HEK293 (cell line): Measurements from ENCODE around the gene IFRD2.

Experiments
- ATF2 ChIP-seq: fragments of 450-650 bp; formaldehyde crosslinking; IDR thresholded peaks from 2 replicates; pipeline ENCODE4 v1.5.1; 2016; ENCODE audit warnings: missing biosample characterization, missing genetic modification characterization, low read depth
- EGR2 ChIP-seq: fragments of 450-650 bp; formaldehyde crosslinking; IDR thresholded peaks from 2 replicates; pipeline ENCODE4 v1.5.1; 2016; ENCODE audit warnings: low read depth, missing biosample characterization, missing genetic modification characterization
- KLF16 ChIP-seq: fragments of 450-650 bp; formaldehyde crosslinking; IDR thresholded peaks from 2 replicates; pipeline ENCODE4 v1.5.1; 2017; ENCODE audit warnings: missing biosample characterization, missing genetic modification characterization
- KLF7 ChIP-seq: fragments of 450-650 bp; formaldehyde crosslinking; IDR thresholded peaks from 2 replicates; pipeline ENCODE4 v1.5.1; 2016; ENCODE audit warnings: missing biosample characterization, missing genetic modification characterization, borderline replicate concordance
- MYNN ChIP-seq: fragments of 450-650 bp; formaldehyde crosslinking; IDR thresholded peaks from 2 replicates; pipeline ENCODE4 v1.5.1; 2016; ENCODE audit warnings: missing biosample characterization, missing genetic modification characterization, borderline replicate concordance
- SP3 ChIP-seq: fragments of 450-650 bp; formaldehyde crosslinking; IDR thresholded peaks from 2 replicates; pipeline ENCODE4 v1.5.1; 2016; ENCODE audit warnings: missing biosample characterization, missing genetic modification characterization
- SP7 ChIP-seq: fragments of 450-650 bp; formaldehyde crosslinking; IDR thresholded peaks from 2 replicates; pipeline ENCODE4 v1.5.1; 2016; ENCODE audit warnings: missing biosample characterization, missing genetic modification characterization
- TRIM28 ChIP-seq: IDR thresholded peaks from 2 replicates; pipeline ENCODE4 v1.6.1; 2011; ENCODE audit warnings: low read length, control low read depth, borderline replicate concordance
- YY2 ChIP-seq: fragments of 450-650 bp; formaldehyde crosslinking; IDR thresholded peaks from 2 replicates; pipeline ENCODE4 v1.5.1; 2016; ENCODE audit warnings: missing biosample characterization, missing genetic modification characterization
- ZBTB6 ChIP-seq: fragments of 450-650 bp; formaldehyde crosslinking; IDR thresholded peaks from 2 replicates; pipeline ENCODE4 v1.5.1; 2017; ENCODE audit warnings: missing biosample characterization, missing genetic modification characterization
- ZBTB7A ChIP-seq: fragments of 450-650 bp; formaldehyde crosslinking; IDR thresholded peaks from 2 replicates; pipeline ENCODE4 v1.5.1; 2016; ENCODE audit warnings: low read depth, missing biosample characterization, missing genetic modification characterization
- ZFP41 ChIP-seq: fragments of 450-650 bp; formaldehyde crosslinking; IDR thresholded peaks from 2 replicates; pipeline ENCODE4 v1.5.1; 2016; ENCODE audit warnings: missing biosample characterization, missing genetic modification characterization, borderline replicate concordance
- ZNF133 ChIP-seq: fragments of 450-650 bp; formaldehyde crosslinking; IDR thresholded peaks from 2 replicates; pipeline ENCODE4 v1.5.1; 2016; ENCODE audit warnings: missing biosample characterization, missing genetic modification characterization
- ZNF394 ChIP-seq: fragments of 450-650 bp; formaldehyde crosslinking; IDR thresholded peaks from 2 replicates; pipeline ENCODE4 v1.5.1; 2016; ENCODE audit warnings: missing biosample characterization, missing genetic modification characterization, mild to moderate bottlenecking, moderate library complexity, borderline replicate concordance
- ZNF416 ChIP-seq: fragments of 450-650 bp; formaldehyde crosslinking; IDR thresholded peaks from 2 replicates; pipeline ENCODE4 v1.5.1; 2016; ENCODE audit warnings: missing biosample characterization, missing genetic modification characterization
- ZNF48 ChIP-seq: fragments of 450-650 bp; formaldehyde crosslinking; IDR thresholded peaks from 2 replicates; pipeline ENCODE4 v1.5.1; 2016; ENCODE audit warnings: missing biosample characterization, missing genetic modification characterization
- ZNF561 ChIP-seq: fragments of 450-650 bp; IDR thresholded peaks from 2 replicates; pipeline ENCODE4 v1.5.1; 2018; ENCODE audit warnings: missing biosample characterization, missing genetic modification characterization, borderline replicate concordance
- ZNF610 ChIP-seq: fragments of 450-650 bp; formaldehyde crosslinking; IDR thresholded peaks from 2 replicates; pipeline ENCODE4 v1.5.1; 2016; ENCODE audit warnings: missing biosample characterization, missing genetic modification characterization, borderline replicate concordance
- ZNF670 ChIP-seq: fragments of 450-650 bp; formaldehyde crosslinking; IDR thresholded peaks from 2 replicates; pipeline ENCODE4 v1.5.1; 2016; ENCODE audit warnings: missing biosample characterization, missing genetic modification characterization, low read depth
- ZNF707 ChIP-seq: fragments of 450-650 bp; formaldehyde crosslinking; IDR thresholded peaks from 2 replicates; pipeline ENCODE4 v1.5.1; 2016; ENCODE audit warnings: missing biosample characterization, missing genetic modification characterization
- ZNF785 ChIP-seq: fragments of 450-650 bp; formaldehyde crosslinking; IDR thresholded peaks from 2 replicates; pipeline ENCODE4 v1.5.1; 2016; ENCODE audit warnings: missing biosample characterization, missing genetic modification characterization
- ZNF843 ChIP-seq: fragments of 450-650 bp; formaldehyde crosslinking; IDR thresholded peaks from 2 replicates; pipeline ENCODE4 v1.5.1; 2016; ENCODE audit warnings: missing biosample characterization, missing genetic modification characterization
- ZSCAN16 ChIP-seq: fragments of 450-650 bp; formaldehyde crosslinking; IDR thresholded peaks from 2 replicates; pipeline ENCODE4 v1.5.1; 2016; ENCODE audit warnings: missing biosample characterization, missing genetic modification characterization
- ZXDB ChIP-seq: fragments of 450-650 bp; formaldehyde crosslinking; IDR thresholded peaks from 2 replicates; pipeline ENCODE4 v1.5.1; 2016; ENCODE audit warnings: missing biosample characterization, missing genetic modification characterization
- TF ChIP-seq, protein P1 (sequence below): fragments of 450-650 bp; formaldehyde crosslinking; IDR thresholded peaks from 2 replicates; pipeline ENCODE4 v1.5.1; 2016; ENCODE audit warnings: missing biosample characterization, missing genetic modification characterization
- TF ChIP-seq, protein P2 (sequence below): fragments of 450-650 bp; formaldehyde crosslinking; IDR thresholded peaks from 2 replicates; pipeline ENCODE4 v1.5.1; 2017; ENCODE audit warnings: missing biosample characterization, missing genetic modification characterization
- TF ChIP-seq, protein P3 (sequence below): fragments of 450-650 bp; formaldehyde crosslinking; optimal IDR thresholded peaks from 2 replicates; pipeline ENCODE3; 2016; ENCODE audit warnings: missing biosample characterization, mild to moderate bottlenecking, missing genetic modification characterization
- TF ChIP-seq, protein P4 (sequence below): fragments of 450-650 bp; formaldehyde crosslinking; IDR thresholded peaks from 2 replicates; pipeline ENCODE4 v1.5.0; 2017; ENCODE audit warnings: missing biosample characterization, missing genetic modification characterization, borderline replicate concordance

Gene IFRD2

DNA sequence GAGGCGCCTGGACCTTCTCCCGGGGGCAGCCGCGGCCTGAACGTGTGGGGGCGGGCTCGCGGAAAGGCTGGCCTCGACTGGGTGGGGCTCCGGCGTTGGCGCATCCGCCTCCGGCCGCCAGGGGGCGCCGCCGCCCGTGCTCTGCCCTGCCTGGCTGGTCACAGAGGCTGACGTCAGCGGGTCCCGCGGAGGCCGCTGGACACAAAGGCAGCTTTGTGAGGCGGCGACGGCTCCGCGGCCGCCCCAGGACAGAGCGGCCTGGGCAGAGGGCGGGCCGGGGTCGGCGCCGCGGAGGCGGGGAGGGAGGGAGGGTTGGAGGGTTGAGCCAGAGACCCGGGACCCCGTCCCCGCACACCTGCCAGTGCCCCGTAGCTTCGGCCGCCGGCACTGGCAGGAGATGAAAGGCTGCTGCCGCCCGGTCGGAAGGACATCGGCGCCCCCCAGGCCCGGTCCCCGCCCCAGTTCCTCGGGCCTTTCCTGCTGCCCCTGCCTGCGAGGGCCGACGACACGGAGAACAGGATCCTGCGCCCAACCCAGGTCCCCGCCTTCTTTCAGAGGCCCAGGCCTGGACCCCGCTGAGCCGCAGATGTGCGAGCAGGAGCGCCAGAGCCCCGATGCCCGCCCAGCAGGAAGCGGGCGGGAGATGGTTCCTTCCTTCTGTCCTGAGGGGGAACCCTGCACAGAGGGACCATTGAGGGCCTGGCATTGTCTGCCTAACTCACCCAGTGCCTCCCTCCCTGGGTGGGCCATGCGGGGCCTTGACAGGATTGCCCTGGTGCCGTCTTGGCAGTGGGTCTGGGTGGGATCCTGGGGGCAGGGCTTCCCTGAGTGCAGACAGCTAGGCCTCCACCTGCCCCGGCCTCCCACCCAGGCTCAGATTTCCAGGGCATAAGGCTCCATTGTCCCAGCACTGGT lies 31.9 kb downstream of the IFRD2 start (continued):
- TF ChIP-seq, protein P1, sequence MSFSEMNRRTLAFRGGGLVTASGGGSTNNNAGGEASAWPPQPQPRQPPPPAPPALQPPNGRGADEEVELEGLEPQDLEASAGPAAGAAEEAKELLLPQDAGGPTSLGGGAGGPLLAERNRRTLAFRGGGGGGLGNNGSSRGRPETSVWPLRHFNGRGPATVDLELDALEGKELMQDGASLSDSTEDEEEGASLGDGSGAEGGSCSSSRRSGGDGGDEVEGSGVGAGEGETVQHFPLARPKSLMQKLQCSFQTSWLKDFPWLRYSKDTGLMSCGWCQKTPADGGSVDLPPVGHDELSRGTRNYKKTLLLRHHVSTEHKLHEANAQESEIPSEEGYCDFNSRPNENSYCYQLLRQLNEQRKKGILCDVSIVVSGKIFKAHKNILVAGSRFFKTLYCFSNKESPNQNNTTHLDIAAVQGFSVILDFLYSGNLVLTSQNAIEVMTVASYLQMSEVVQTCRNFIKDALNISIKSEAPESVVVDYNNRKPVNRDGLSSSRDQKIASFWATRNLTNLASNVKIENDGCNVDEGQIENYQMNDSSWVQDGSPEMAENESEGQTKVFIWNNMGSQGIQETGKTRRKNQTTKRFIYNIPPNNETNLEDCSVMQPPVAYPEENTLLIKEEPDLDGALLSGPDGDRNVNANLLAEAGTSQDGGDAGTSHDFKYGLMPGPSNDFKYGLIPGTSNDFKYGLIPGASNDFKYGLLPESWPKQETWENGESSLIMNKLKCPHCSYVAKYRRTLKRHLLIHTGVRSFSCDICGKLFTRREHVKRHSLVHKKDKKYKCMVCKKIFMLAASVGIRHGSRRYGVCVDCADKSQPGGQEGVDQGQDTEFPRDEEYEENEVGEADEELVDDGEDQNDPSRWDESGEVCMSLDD, result no peak
- TF ChIP-seq ZNF48 (no peak), ZBTB7A (tag by site-specific recombination) (no peak), KLF7 (tag by site-specific recombination) (no peak), ZNF133 (tag by site-specific recombination) (no peak), ZBTB6 (tag by site-specific recombination) (peak; percentile 42; the same call in 1 of the 2 replicates), ZXDB (tag by site-specific recombination) (no peak), ZFP41 (tag by site-specific recombination) (no peak), KLF16 (tag by site-specific recombination) (no peak), ZNF707 (tag by site-specific recombination) (no peak), ZNF843 (tag by site-specific recombination) (no peak), ZNF610 (tag by site-specific recombination) (peak; percentile 94), ZNF561 (tag by site-specific recombination) (no peak), ZNF416 (no peak), ZNF670 (tag by site-specific recombination) (no peak), ATF2 (peak; percentile 80; the same call in 1 of the 2 replicates), ZSCAN16 (no peak), EGR2 (tag by site-specific recombination) (peak; percentile 36; the same call in 1 of the 2 replicates), ZNF394 (tag by site-specific recombination) (no peak), SP3 (tag by site-specific recombination) (peak; percentile 49), TRIM28 (no peak), YY2 (tag by site-specific recombination) (no peak), MYNN (tag by site-specific recombination) (no peak), SP7 (tag by site-specific recombination) (0 out of 2 replicates have a peak, but pooled peaks have one; percentile 48), ZNF785 (tag by site-specific recombination) (no peak)
- TF ChIP-seq, protein P2, sequence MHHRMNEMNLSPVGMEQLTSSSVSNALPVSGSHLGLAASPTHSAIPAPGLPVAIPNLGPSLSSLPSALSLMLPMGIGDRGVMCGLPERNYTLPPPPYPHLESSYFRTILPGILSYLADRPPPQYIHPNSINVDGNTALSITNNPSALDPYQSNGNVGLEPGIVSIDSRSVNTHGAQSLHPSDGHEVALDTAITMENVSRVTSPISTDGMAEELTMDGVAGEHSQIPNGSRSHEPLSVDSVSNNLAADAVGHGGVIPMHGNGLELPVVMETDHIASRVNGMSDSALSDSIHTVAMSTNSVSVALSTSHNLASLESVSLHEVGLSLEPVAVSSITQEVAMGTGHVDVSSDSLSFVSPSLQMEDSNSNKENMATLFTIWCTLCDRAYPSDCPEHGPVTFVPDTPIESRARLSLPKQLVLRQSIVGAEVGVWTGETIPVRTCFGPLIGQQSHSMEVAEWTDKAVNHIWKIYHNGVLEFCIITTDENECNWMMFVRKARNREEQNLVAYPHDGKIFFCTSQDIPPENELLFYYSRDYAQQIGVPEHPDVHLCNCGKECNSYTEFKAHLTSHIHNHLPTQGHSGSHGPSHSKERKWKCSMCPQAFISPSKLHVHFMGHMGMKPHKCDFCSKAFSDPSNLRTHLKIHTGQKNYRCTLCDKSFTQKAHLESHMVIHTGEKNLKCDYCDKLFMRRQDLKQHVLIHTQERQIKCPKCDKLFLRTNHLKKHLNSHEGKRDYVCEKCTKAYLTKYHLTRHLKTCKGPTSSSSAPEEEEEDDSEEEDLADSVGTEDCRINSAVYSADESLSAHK, result no peak
- TF ChIP-seq, protein P3, sequence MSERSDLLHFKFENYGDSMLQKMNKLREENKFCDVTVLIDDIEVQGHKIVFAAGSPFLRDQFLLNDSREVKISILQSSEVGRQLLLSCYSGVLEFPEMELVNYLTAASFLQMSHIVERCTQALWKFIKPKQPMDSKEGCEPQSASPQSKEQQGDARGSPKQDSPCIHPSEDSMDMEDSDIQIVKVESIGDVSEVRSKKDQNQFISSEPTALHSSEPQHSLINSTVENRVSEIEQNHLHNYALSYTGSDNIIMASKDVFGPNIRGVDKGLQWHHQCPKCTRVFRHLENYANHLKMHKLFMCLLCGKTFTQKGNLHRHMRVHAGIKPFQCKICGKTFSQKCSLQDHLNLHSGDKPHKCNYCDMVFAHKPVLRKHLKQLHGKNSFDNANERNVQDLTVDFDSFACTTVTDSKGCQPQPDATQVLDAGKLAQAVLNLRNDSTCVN (tag by site-specific recombination), result peak; percentile 58
- TF ChIP-seq, protein P4, sequence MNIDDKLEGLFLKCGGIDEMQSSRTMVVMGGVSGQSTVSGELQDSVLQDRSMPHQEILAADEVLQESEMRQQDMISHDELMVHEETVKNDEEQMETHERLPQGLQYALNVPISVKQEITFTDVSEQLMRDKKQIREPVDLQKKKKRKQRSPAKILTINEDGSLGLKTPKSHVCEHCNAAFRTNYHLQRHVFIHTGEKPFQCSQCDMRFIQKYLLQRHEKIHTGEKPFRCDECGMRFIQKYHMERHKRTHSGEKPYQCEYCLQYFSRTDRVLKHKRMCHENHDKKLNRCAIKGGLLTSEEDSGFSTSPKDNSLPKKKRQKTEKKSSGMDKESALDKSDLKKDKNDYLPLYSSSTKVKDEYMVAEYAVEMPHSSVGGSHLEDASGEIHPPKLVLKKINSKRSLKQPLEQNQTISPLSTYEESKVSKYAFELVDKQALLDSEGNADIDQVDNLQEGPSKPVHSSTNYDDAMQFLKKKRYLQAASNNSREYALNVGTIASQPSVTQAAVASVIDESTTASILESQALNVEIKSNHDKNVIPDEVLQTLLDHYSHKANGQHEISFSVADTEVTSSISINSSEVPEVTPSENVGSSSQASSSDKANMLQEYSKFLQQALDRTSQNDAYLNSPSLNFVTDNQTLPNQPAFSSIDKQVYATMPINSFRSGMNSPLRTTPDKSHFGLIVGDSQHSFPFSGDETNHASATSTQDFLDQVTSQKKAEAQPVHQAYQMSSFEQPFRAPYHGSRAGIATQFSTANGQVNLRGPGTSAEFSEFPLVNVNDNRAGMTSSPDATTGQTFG, result no peak
